K562 (cell line): ENCODE data around the gene WNT7A. TPM values are rescaled to one million over a fixed set of nuclear protein-coding genes. Genes with fewer than 3 reads are reported as not detected.

ENCODE experiments used
- ATAC-seq: fragments of 200-7000 bp; cut with Tn5 transposase; 3 replicates; pipeline ENCODE4 v1.9.1; 2020; ENCODE audit warnings: moderate library complexity
- BruUV-seq: library from RNA; stranded (reverse); fragments of 400-500 nt; replicated peaks from 2 replicates; lab custom pipeline; 2021; lab: Mats Ljungman, UMichigan
- CTCF ChIA-PET: fragments of 300-600 bp; formaldehyde crosslinking; extraction: SDS; loops from one replicate; lab custom pipeline; 2021; ENCODE audit warnings: low intra/inter-chr PET ratio; lab: Yijun Ruan, JAX
- POLR2A ChIA-PET: fragments of 300-600, 350-650 bp; sonication (Branson Sonifier 250); formaldehyde crosslinking; extraction: SDS; loops from one replicate; lab custom pipeline; 2021; ENCODE audit warnings: antibody characterized with exemption, inconsistent platforms; lab: Yijun Ruan, JAX
- DNase-seq, 4 experiments: peaks; one replicate each; pipeline versions ENCODE4 v3.0.0 to v3.0.0-alpha.2; 2011 to 2018; ENCODE audit warnings: low spot score in 3 of 4, mixed read lengths in 3 of 4; ENCODE audit errors: extremely low read depth in 1 of 4
- FAIRE-seq: peaks from 2 replicates; lab custom pipeline; 2011; peaks lifted over from hg19 to GRCh38; lab: Jason Lieb, UNC
- H2AFZ ChIP-seq: 2 replicates; pipeline ENCODE4 v1.6.0; 2011; ENCODE audit warnings: low read depth, low read length, control low read depth, inconsistent platforms
- H3K27ac ChIP-seq: fragments of 200-600 bp; 3 replicates; pipeline ENCODE4 v1.8.0; 2011; ENCODE audit warnings: low read depth, mild to moderate bottlenecking, control low read depth, inconsistent platforms, low read length, moderate library complexity, mixed read lengths; ENCODE audit errors: extremely low read depth
- H3K27me3 ChIP-seq, 2 experiments: fragments of 300-600 bp in 1 of 2; 2 replicates in 1 of 2; 3 replicates in 1 of 2; pipeline versions ENCODE4 v1.6.0 to v1.8.0; 2011; ENCODE audit warnings: inconsistent platforms in 2 of 2, low read length in 2 of 2, mild to moderate bottlenecking in 1 of 2, mixed read lengths in 1 of 2, moderate library complexity in 1 of 2; ENCODE audit not compliant: control insufficient read depth in 2 of 2, insufficient read depth in 2 of 2
- H3K36me3 ChIP-seq: fragments of 300-600 bp; 3 replicates; pipeline ENCODE4 v1.8.0; 2011; ENCODE audit warnings: mild to moderate bottlenecking, low read length, inconsistent platforms; ENCODE audit not compliant: control insufficient read depth, insufficient read depth
- H3K4me1 ChIP-seq, 2 experiments: fragments of 200-600 bp in 1 of 2; replicated peaks in 1 of 2; 2 replicates in 1 of 2; 3 replicates in 1 of 2; pipeline versions ENCODE4 v1.5.1 to v1.8.0; 2011; ENCODE audit warnings: inconsistent platforms in 2 of 2, low read length in 2 of 2, mild to moderate bottlenecking in 1 of 2, mixed read lengths in 1 of 2, moderate library complexity in 1 of 2; ENCODE audit not compliant: control insufficient read depth in 2 of 2, insufficient read depth in 2 of 2
- H3K4me2 ChIP-seq: 2 replicates; pipeline ENCODE4 v1.6.1; 2011; ENCODE audit warnings: low read length, control low read depth, inconsistent platforms, mixed read lengths; ENCODE audit not compliant: insufficient read depth
- H3K4me3 ChIP-seq: fragments of 200-600 bp; sonication (generic), shearing (Covaris generic); 2 replicates; pipeline ENCODE4 v1.5.1; 2016; ENCODE audit warnings: control low read depth, inconsistent platforms
- H3K79me2 ChIP-seq: fragments of 200-600 bp; 3 replicates; pipeline ENCODE4 v1.8.0; 2011; ENCODE audit warnings: low read length, inconsistent platforms; ENCODE audit not compliant: control insufficient read depth, insufficient read depth
- H3K9ac ChIP-seq, 2 experiments: 2 replicates each; pipeline versions ENCODE4 v1.6.0 to v1.6.1; 2011; ENCODE audit warnings: low read depth in 2 of 2, low read length in 2 of 2, control low read depth in 1 of 2, inconsistent platforms in 1 of 2, mild to moderate bottlenecking in 1 of 2, mixed read lengths in 1 of 2; ENCODE audit not compliant: insufficient read depth in 1 of 2
- H3K9me1 ChIP-seq: one replicate; pipeline ENCODE4 v1.6.0; 2011; ENCODE audit warnings: inconsistent platforms, mild to moderate bottlenecking, low read length, moderate library complexity; ENCODE audit not compliant: control insufficient read depth, insufficient read depth
- H3K9me3 ChIP-seq: replicated peaks from 2 replicates; pipeline ENCODE4 v1.5.1; 2011; ENCODE audit warnings: low read depth, low read length, inconsistent platforms; ENCODE audit not compliant: control insufficient read depth, insufficient read depth
- H4K20me1 ChIP-seq: replicated peaks from 2 replicates; pipeline ENCODE4 v1.6.1; 2011; ENCODE audit warnings: low read length, inconsistent platforms, mixed read lengths; ENCODE audit not compliant: control insufficient read depth, insufficient read depth
- BHLHE40 ChIP-seq: IDR thresholded peaks from 2 replicates; pipeline ENCODE4 v1.6.1; 2011; ENCODE audit warnings: low read length, improper control_type of control experiment
- CREB3L1 ChIP-seq: fragments of 450-650 bp; IDR thresholded peaks from 2 replicates; pipeline ENCODE4 v1.6.1; 2014; ENCODE audit warnings: low read depth, mild to moderate bottlenecking, moderate library complexity, borderline replicate concordance
- ERF ChIP-seq: fragments of 450-650 bp; formaldehyde crosslinking; IDR thresholded peaks from 2 replicates; pipeline ENCODE4 v1.4.0; 2020; ENCODE audit warnings: mild to moderate bottlenecking, mixed read lengths
- PATZ1 ChIP-seq: fragments of 250-450 bp; sonication (Bioruptor Pico); IDR thresholded peaks from 2 replicates; pipeline ENCODE4 v1.5.0; 2020; ENCODE audit warnings: mild to moderate bottlenecking, borderline replicate concordance
- POLR2G ChIP-seq: fragments of 200-400 bp; formaldehyde crosslinking; IDR thresholded peaks from 2 replicates; pipeline ENCODE4 v1.6.1; 2017; ENCODE audit warnings: low read depth, mild to moderate bottlenecking, antibody characterized with exemption, low read length, moderate library complexity
- RAD21 ChIP-seq, 2 experiments: fragments of 250-450 bp in 1 of 2; fragments of 450-650 bp in 1 of 2; sonication (Bioruptor Pico) in 1 of 2; formaldehyde crosslinking in 1 of 2; IDR thresholded peaks in 1 of 2; conservative IDR thresholded peaks in 1 of 2; 2 replicates each; pipeline versions ENCODE4 v1.4.0 to v1.8.0; 2020 to 2022; ENCODE audit warnings: mild to moderate bottlenecking in 2 of 2, moderate library complexity in 1 of 2
- RAD51 ChIP-seq: fragments of 450-650 bp; IDR thresholded peaks from 2 replicates; pipeline ENCODE4 v1.7.1; 2016; ENCODE audit warnings: low read depth, mild to moderate bottlenecking, borderline replicate concordance
- SPI1 ChIP-seq: IDR thresholded peaks from 2 replicates; pipeline ENCODE4 v1.6.1; 2011; ENCODE audit warnings: low read depth, low read length, control low read depth, borderline replicate concordance
- TFAP4 ChIP-seq: sonication (generic); formaldehyde crosslinking; IDR thresholded peaks from 2 replicates; pipeline ENCODE4 v1.8.0; 2022; ENCODE audit warnings: missing genetic modification reagents, mild to moderate bottlenecking, moderate library complexity, borderline replicate concordance
- TRIM24 ChIP-seq, 2 experiments: fragments of 450-650 bp; IDR thresholded peaks; 2 replicates each; pipeline ENCODE4 v1.6.1; 2016
- WGBS: fragments of 100-300 bp; shearing (Covaris generic); methylation state at CpG from one replicate; pipeline ENCODE4 v1.1.6; 2016; ENCODE audit warnings: low coverage, mixed read lengths; ENCODE audit not compliant: insufficient coverage; ENCODE audit errors: missing lambda C conversion rate; 5-methylcytosine and 5-hydroxymethylcytosine counted together
- in situ Hi-C: fragments of 300-500 bp; cut with MboI; formaldehyde crosslinking; loops from 4 replicates; pipeline ENCODE4 v1.15.0; 2018; ENCODE audit warnings: inconsistent platforms, mixed read lengths
- intact Hi-C: fragments of 100-400 bp; cut with micrococcal nuclease; formaldehyde crosslinking; loops from 2 replicates; pipeline ENCODE4 v1.14.2; 2022
- polyA plus RNA-seq, 8 experiments: library from polyadenylated mRNA; depleted of rRNA in 4 of 8; stranded (reverse) in 5 of 8; unstranded in 3 of 8; fragments of >200 nt; fragmentation: Nextera tagmentation in 2 of 8; fragmentation: Illumina TruSeq in 1 of 8; extraction: Ambion mirVana in 2 of 8; extraction: Trizol in 1 of 8; gene quantifications; 2 replicates each; pipeline versions ENCODE4 v1.2.1 to v1.2.3, GENCODE V29; 2011 to 2014; ENCODE audit warnings: inconsistent platforms in 1 of 8, missing spikeins in 1 of 8
- total RNA-seq, 7 experiments: library from RNA; depleted of rRNA in 6 of 7; stranded (reverse); fragments of >200 nt in 6 of 7; fragmentation: Illumina TruSeq in 2 of 7; extraction: Trizol in 2 of 7; gene quantifications; 2 replicates each; pipeline versions ENCODE4 v1.2.1 to v1.2.3, GENCODE V29; 2011 to 2021; ENCODE audit warnings: low replicate concordance in 1 of 7

The WNT7A gene
- total and polyA plus RNA-seq, 9 of the 15 experiments (the other 6 are each of a cell fraction or from before 2014, with no cell fraction given): 0.03 TPM; not detected in 8

- ChIA-PET CTCF (no interaction called here), POLR2A (no interaction called here)
- Histone ChIP-seq H3K27me3 (peaks cover 0 to 16% of the 10 kb centered on the region in 2 experiments; a peak in 4 of 5 replicates), H3K4me2 (no peak overlapping the region), H3K36me3 (no peaks in the 10 kb centered on the region), H3K79me2 (no peaks in the 10 kb centered on the region), H3K4me3 (no peak overlapping the region), H2AFZ (no peak overlapping the region), H3K9me3 (no peaks in the 10 kb centered on the region), H3K4me1 (peaks cover 9 to 18% of the 10 kb centered on the region in 2 experiments), H3K9ac (no peak overlapping the region), H3K9me1 (no peaks in the 10 kb centered on the region), H4K20me1 (no peaks in the 10 kb centered on the region), H3K27ac (no peak overlapping the region)
- DNase-seq (no peak), ATAC-seq (no peak), FAIRE-seq (no peak)
- TF ChIP-seq CREB3L1 (no peak), PATZ1 (CRISPR knock-in tag) (no peak), RAD51 (no peak), TRIM24 (IDR thresholded peaks at IDR 0.05) (no peak), TFAP4 (CRISPR knock-in tag) (no peak), BHLHE40 (no peak), ERF (CRISPR knock-in tag) (no peak), POLR2G (no peak), RAD21 (CRISPR knock-in tag; conservative IDR thresholded peaks at IDR 0.05 in 1 of 2, IDR thresholded peaks at IDR 0.05 in 1 of 2) (no peak), SPI1 (no peak)
- 0% methylated on average over 4 of the region's 4 CpGs for WGBS
- intact Hi-C loops: no loop called here
- in situ Hi-C loops: loop anchor here (5.0 to 10.0 kb wide), 2 partner anchors 234 to 392 kb away; no protein-coding TSS in a partner anchor
- BruUV-seq: no TSS peak
Observed at GRCh38 chr3:13886593-13887129, 6.8 kb upstream of the WNT7A start.
